Heart right ventricle (tissue), 16 donors: ENCODE measurements around the gene NCOA4. TPM values are rescaled to one million over a fixed set of nuclear protein-coding genes. Genes with fewer than 3 reads are reported as not detected.

ENCODE experiments used
- ATAC-seq, 8 donors: fragments of 200-7000 bp; cut with Tn5 transposase; one replicate each; pipeline ENCODE4 v1.9.1; 2020; ENCODE audit warnings: mild to moderate bottlenecking in 8 of 8, moderate library complexity in 8 of 8, moderate number of reproducible peaks in 1 of 8
- DNase-seq, 2 donors: peaks; one replicate each; pipeline ENCODE4 v3.0.0-alpha.2; 2020
- H3K27ac ChIP-seq, 10 donors: fragments of 200-600 bp; sonication (generic) in 2 of 10; one replicate each; pipeline versions ENCODE4 v1.5.0 to v1.8.0; 2020 to 2022; ENCODE audit warnings: mild to moderate bottlenecking in 3 of 10
- H3K27me3 ChIP-seq, 7 donors: fragments of 200-600 bp; one replicate each; pipeline ENCODE4 v1.8.0; 2021 to 2022; ENCODE audit warnings: mild to moderate bottlenecking in 2 of 7
- H3K36me3 ChIP-seq, 9 donors: fragments of 200-600 bp; sonication (generic) in 1 of 9; one replicate each; pipeline versions ENCODE4 v1.5.0 to v1.8.0; 2020 to 2022; ENCODE audit warnings: mild to moderate bottlenecking in 2 of 9
- H3K4me1 ChIP-seq, 9 donors: fragments of 200-600 bp; sonication (generic) in 1 of 9; one replicate each; pipeline versions ENCODE4 v1.5.0 to v1.8.0; 2020 to 2022; ENCODE audit warnings: mild to moderate bottlenecking in 4 of 9
- H3K4me3 ChIP-seq, 10 donors: fragments of 200-600 bp; sonication (generic) in 2 of 10; one replicate each; pipeline versions ENCODE4 v1.5.0 to v1.8.0; 2020 to 2022; ENCODE audit warnings: mild to moderate bottlenecking in 7 of 10, moderate library complexity in 2 of 10
- H3K9me3 ChIP-seq, 11 donors: fragments of 200-600 bp in 10 of 11; sonication (generic) in 2 of 11; one replicate each; pipeline versions ENCODE4 v1.5.0 to v1.8.0; 2013 to 2022; ENCODE audit warnings: mild to moderate bottlenecking in 2 of 11, control low read depth in 1 of 11, moderate library complexity in 1 of 11
- CTCF ChIP-seq, 9 donors: fragments of 200-600 bp; sonication (generic) in 2 of 9; IDR thresholded peaks; one replicate each; pipeline versions ENCODE4 v1.5.0 to v1.8.0; 2021 to 2022; ENCODE audit warnings: antibody characterized with exemption in 9 of 9, mild to moderate bottlenecking in 5 of 9, moderate library complexity in 1 of 9
- WGBS, 2 donors: extraction: QIAGEN DNeasy Blood & Tissue Kit; methylation state at CpG; one replicate each; pipeline ENCODE4 v1.1.7; 2013; ENCODE audit warnings: inconsistent platforms in 1 of 2; 5-methylcytosine and 5-hydroxymethylcytosine counted together
- intact Hi-C, 10 donors: fragments of 100-400 bp; cut with DNase I; formaldehyde crosslinking; loops; one replicate each; pipeline versions ENCODE4 v1.11.1 to v1.14.2; 2022
- polyA plus RNA-seq, 2 donors: library from polyadenylated mRNA; stranded (reverse); fragments of 200-250 nt; gene quantifications; one replicate each; pipeline ENCODE4 v1.2.3, GENCODE V29; 2013
- total RNA-seq, 10 donors: library from RNA; stranded (reverse); fragmentation: NEBNext Ultra II Directional in 3 of 10; extraction: Animal tissue kit (Norgen Biotek cat#: 25700) in 3 of 10; gene quantifications; one replicate each; pipeline versions ENCODE4 v1.2.1 to v1.2.4, GENCODE V29; 2021 to 2023
- donor health status: Arrhythmogenic right ventricular cardiomyopathy.
- donor health status: ischemic (EF 13 %, LVEDD 7.1; RV severe dilation, severe dysfunction).
- donor health status: healthy with polysubstance abuse.
- donor health status: DM: no; HTN: yes; CAD: no.
- donor health status: DM: no; HTN: no; CAD: no.
- donor health status: ischemic (EF 25% LVEDD 6.9; RV normal size, moderate dysfunction).
- donor health status: ischemic (EF 25% LVEDD 5.7; RV mildly dilated, moderate dysfunction).
- donor health status: healthy.
- donor health status: DM: yes; HTN: yes; CAD: no.
- donor health status: Ischemic cardiomyopathy.
- donor health status: ischemic (EF 35%, LVEDD 5.7; RV mildly dilated, moderate dysfunction).
- donor health status: nonischemic (EF 11% LVEDD 7.7; RV severe dilation, severe dysfunction).
- donor health status: DM: yes; HTN: yes; CAD: no.
- donor health status: PGD.
- donor health status: ischemic (EF 29% LVEDD 5.4; RV normal size, mild dysfunction).
- donor health status: nonischemic (EF 23%, LVEDD 6.1; RV moderate dilation, normal function).

NCOA4 gene
- total and polyA plus RNA-seq, 12 donors: 36.7 to 287 (median 256) TPM

DNA sequence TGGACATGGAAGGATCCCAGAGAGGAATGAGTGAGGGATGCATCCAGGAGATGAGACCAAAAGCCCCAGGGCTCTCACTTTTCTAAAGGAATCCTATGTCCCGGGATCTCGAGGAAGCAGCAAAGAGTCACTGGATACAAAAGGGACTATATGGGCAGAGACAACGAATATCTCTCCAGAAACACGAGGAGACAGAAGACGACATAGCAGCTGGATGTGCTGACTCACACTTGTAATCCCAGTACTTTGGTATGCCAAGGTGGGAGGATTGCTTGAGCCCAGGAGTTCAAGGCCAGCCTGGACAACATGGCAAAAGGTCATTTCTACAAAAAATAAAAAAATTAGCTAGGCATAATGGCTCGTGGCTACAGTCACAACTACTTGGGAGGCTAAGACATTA lies 40.3 kb upstream of the NCOA4 start:
- no peak overlapping the region for H3K27ac ChIP-seq
- no peak for ATAC-seq
- TF ChIP-seq CTCF (IDR thresholded peaks at IDR 0.05): no peak

DNA sequence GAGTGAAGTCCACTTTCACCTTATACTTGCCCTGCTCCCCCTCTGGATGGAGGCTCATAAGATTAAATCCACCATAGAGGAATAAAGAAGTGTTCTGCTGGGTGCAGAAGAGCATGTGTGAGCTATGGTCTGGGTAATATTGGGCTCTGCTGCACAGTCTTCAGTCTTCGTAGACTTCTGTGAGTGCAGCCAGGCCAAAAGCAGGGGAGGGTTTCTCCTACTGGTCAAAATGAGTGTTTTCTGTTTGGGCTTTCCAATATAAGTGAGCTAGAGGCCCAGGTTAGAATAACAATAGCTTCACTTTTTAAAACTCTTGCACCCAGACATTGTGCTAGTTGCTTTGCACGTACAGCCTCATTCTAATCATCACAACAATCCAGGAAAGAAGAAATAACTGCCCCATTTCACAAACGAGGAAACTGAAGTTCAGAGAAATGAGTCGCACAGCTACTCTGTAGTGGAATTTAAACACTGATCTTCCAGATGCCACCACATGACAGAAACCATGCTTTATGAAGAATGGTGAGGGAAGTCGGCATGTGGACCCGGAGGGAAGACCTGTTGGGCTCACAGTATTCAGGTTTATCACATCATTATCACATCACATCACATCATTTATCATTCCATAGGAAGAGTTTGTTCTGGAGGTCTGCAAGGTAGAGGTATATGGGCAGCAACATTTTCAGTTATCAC lies 39.5 kb upstream of the NCOA4 start:
- Histone ChIP-seq H3K36me3 (no peaks in the 10 kb centered on the region), H3K4me1 (no peaks in the 10 kb centered on the region), H3K27ac (no peak overlapping the region), H3K9me3 (peaks cover 0 to 5% (median 0%) of the 10 kb centered on the region in 11 donors), H3K4me3 (no peak overlapping the region), H3K27me3 (no peaks in the 10 kb centered on the region)
- WGBS, 2 donors: 65 to 69% methylated on average over 6 of the region's 6 CpGs
- DNase-seq (no peak), ATAC-seq (no peak)
- intact Hi-C loops: no loop called here
- no peak for TF ChIP-seq CTCF (IDR thresholded peaks at IDR 0.05)

More for the DNA sequence above, 40.3 kb upstream of the NCOA4 start:
- H3K9me3 ChIP-seq: peaks cover 0 to 5% (median 0%) of the 10 kb centered on the region in 11 donors
- DNase-seq: no peak
- no peaks in the 10 kb centered on the region for H3K4me1 ChIP-seq
- no peaks in the 10 kb centered on the region for H3K27me3 ChIP-seq
- intact Hi-C loops: no loop called here
- H3K36me3 ChIP-seq: no peaks in the 10 kb centered on the region
- 53 to 58% methylated on average over 6 of the region's 6 CpGs for WGBS, 2 donors
- no peak overlapping the region for H3K4me3 ChIP-seq

DNA sequence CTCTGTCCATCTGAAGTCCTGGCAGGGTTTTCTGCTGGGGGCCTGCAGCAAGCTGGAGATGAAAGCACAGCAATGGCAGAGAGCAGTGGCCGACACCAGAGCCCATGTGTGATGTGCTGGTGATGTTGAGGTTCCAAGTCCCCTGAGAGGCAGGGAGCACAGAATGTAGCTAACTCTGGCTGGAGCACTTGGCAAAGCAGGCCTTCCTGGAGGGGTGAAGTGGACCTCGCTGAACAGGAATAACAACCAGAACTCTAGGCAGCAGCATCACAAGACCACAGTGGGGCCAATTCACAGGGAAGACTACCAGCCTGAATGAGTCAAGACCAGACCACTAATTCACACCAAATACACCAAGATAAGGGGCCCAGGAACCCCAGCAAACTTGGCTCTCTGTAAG lies 38.5 kb upstream of the NCOA4 start:
- Histone ChIP-seq H3K27ac (no peak overlapping the region), H3K27me3 (no peaks in the 10 kb centered on the region), H3K4me3 (no peak overlapping the region), H3K36me3 (no peaks in the 10 kb centered on the region), H3K4me1 (no peaks in the 10 kb centered on the region), H3K9me3 (peaks cover 0 to 5% (median 0%) of the 10 kb centered on the region in 11 donors)
- no peak for TF ChIP-seq CTCF (IDR thresholded peaks at IDR 0.05)
- 77 to 91% methylated on average over 2 of the region's 2 CpGs for WGBS, 2 donors
- intact Hi-C loops: no loop called here
- no peak for DNase-seq
- ATAC-seq: no peak

DNA sequence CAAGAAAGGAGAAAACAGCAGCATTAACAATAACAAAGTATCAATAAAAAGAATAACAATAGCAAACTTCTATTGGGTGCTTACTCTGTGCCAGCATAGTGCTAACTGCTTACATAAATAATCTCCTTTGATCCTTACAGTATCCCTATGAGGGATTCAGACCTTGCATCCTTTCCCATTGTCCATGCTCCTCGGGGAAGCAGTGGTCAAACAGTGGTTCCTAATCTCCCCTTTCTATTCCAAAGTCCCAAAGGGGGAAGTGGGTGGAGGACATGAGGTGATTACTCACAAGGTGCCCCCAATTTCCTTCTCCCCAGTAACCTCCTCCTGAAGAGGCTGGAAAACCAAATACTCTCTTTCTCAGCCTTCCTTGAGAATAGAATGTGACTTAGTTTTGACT lies 37.7 kb upstream of the NCOA4 start:
- H3K36me3 ChIP-seq: no peaks in the 10 kb centered on the region
- H3K4me1 ChIP-seq: no peaks in the 10 kb centered on the region
- no peaks in the 10 kb centered on the region for H3K9me3 ChIP-seq
- TF ChIP-seq CTCF (IDR thresholded peaks at IDR 0.05): no peak
- WGBS, 2 donors: 56 to 58% methylated on average over 1 of the region's 1 CpG
- H3K27ac ChIP-seq: no peak overlapping the region
- DNase-seq: no peak
- no peak overlapping the region for H3K4me3 ChIP-seq
- intact Hi-C loops: no loop called here
- no peak for ATAC-seq
- no peaks in the 10 kb centered on the region for H3K27me3 ChIP-seq
